Measurements from ENCODE around the gene JADE1.

The JADE1 gene

GRCh38 chr4:128907981-128908380, 98.5 kb downstream of the JADE1 start:
- no peak for DNase-seq (ENCODE audit: low spot score)
- Histone ChIP-seq H3K4me3 (ENCODE audit: low read length in 2 of 2) (no peak overlapping the region), H2BK5ac (ENCODE audit: low read length) (no peak overlapping the region), H3K9me3 (replicated peaks in 1 of 2; ENCODE audit: control insufficient read depth in 2 of 2, insufficient read depth in 1 of 2, low read depth in 1 of 2, low read length in 2 of 2) (no peaks in the 10 kb centered on the region), H2BK120ac (ENCODE audit: low read depth, low read length) (no peak overlapping the region), H3K79me1 (ENCODE audit: low read depth, low read length) (no peaks in the 10 kb centered on the region), H3K14ac (ENCODE audit: low read length) (no peak overlapping the region), H3K36me3 (replicated peaks in 1 of 2; ENCODE audit: control insufficient read depth in 2 of 2, insufficient read depth in 2 of 2, low read length in 2 of 2) (no peaks in the 10 kb centered on the region), H3K4me1 (ENCODE audit: control insufficient read depth in 2 of 2, insufficient read depth in 1 of 2, low read depth in 1 of 2, low read length in 2 of 2) (peaks cover 0 to 5% of the 10 kb centered on the region in 2 donors), H3K27me3 (ENCODE audit: control insufficient read depth in 3 of 3, insufficient read depth in 3 of 3, low read depth in 1 of 3, low read length in 3 of 3) (no peaks in the 10 kb centered on the region), H3K9ac (ENCODE audit: low read depth, low read length, poor library complexity) (no peak overlapping the region), H3K4me2 (ENCODE audit: insufficient read depth, low read length, poor library complexity, severe bottlenecking) (no peak overlapping the region), H3K4ac (ENCODE audit: low read length) (no peak overlapping the region), H4K91ac (ENCODE audit: low read depth, low read length, poor library complexity) (no peak overlapping the region), H2BK12ac (ENCODE audit: low read length) (no peak overlapping the region), H3K18ac (ENCODE audit: low read length) (no peak overlapping the region), H2AFZ (ENCODE audit: low read length) (no peak overlapping the region), H3K23ac (ENCODE audit: low read depth, low read length, poor library complexity) (no peak overlapping the region), H4K8ac (ENCODE audit: low read depth, low read length) (no peak overlapping the region), H3K27ac (replicated peaks; ENCODE audit: low read length) (no peak overlapping the region), H2BK15ac (ENCODE audit: low read length) (no peak overlapping the region), H2AK5ac (ENCODE audit: low read depth, low read length) (no peak overlapping the region)
- no CpG with 5 or more reads among the region's 2 CpGs for WGBS, 2 donors (ENCODE audit: extremely low coverage in 2 of 2, insufficient read length in 2 of 2, insufficient replicate concordance in 1 of 2)

GRCh38 chr4:128908735-128909134, 99.2 kb downstream of the JADE1 start:
- Histone ChIP-seq H2AK5ac (ENCODE audit: low read depth, low read length) (no peak overlapping the region), H3K4me1 (ENCODE audit: control insufficient read depth in 2 of 2, insufficient read depth in 1 of 2, low read depth in 1 of 2, low read length in 2 of 2) (peaks cover 0 to 8% of the 10 kb centered on the region in 2 donors), H3K18ac (ENCODE audit: low read length) (no peak overlapping the region), H3K36me3 (replicated peaks in 1 of 2; ENCODE audit: control insufficient read depth in 2 of 2, insufficient read depth in 2 of 2, low read length in 2 of 2) (no peaks in the 10 kb centered on the region), H2BK120ac (ENCODE audit: low read depth, low read length) (no peak overlapping the region), H4K91ac (ENCODE audit: low read depth, low read length, poor library complexity) (no peak overlapping the region), H2BK15ac (ENCODE audit: low read length) (no peak overlapping the region), H3K9me3 (replicated peaks in 1 of 2; ENCODE audit: control insufficient read depth in 2 of 2, insufficient read depth in 1 of 2, low read depth in 1 of 2, low read length in 2 of 2) (no peaks in the 10 kb centered on the region), H3K27ac (replicated peaks; ENCODE audit: low read length) (no peak overlapping the region), H3K9ac (ENCODE audit: low read depth, low read length, poor library complexity) (no peak overlapping the region), H3K14ac (ENCODE audit: low read length) (no peak overlapping the region), H4K8ac (ENCODE audit: low read depth, low read length) (no peak overlapping the region), H3K4me2 (ENCODE audit: insufficient read depth, low read length, poor library complexity, severe bottlenecking) (no peak overlapping the region), H3K79me1 (ENCODE audit: low read depth, low read length) (no peaks in the 10 kb centered on the region), H2BK12ac (ENCODE audit: low read length) (no peak overlapping the region), H3K23ac (ENCODE audit: low read depth, low read length, poor library complexity) (no peak overlapping the region), H3K4ac (ENCODE audit: low read length) (no peak overlapping the region), H3K27me3 (ENCODE audit: control insufficient read depth in 3 of 3, insufficient read depth in 3 of 3, low read depth in 1 of 3, low read length in 3 of 3) (no peaks in the 10 kb centered on the region), H3K4me3 (ENCODE audit: low read length in 2 of 2) (no peak overlapping the region), H2BK5ac (ENCODE audit: low read length) (no peak overlapping the region), H2AFZ (ENCODE audit: low read length) (no peak overlapping the region)
- DNase-seq (ENCODE audit: low spot score): no peak
- no CpG with 5 or more reads among the region's 5 CpGs for WGBS, 2 donors (ENCODE audit: extremely low coverage in 2 of 2, insufficient read length in 2 of 2, insufficient replicate concordance in 1 of 2)

GRCh38 chr4:128913228-128913627, 103.7 kb downstream of the JADE1 start:
- Histone ChIP-seq H2BK15ac (ENCODE audit: low read length) (no peak overlapping the region), H3K4ac (ENCODE audit: low read length) (no peak overlapping the region), H3K9ac (ENCODE audit: low read depth, low read length, poor library complexity) (no peak overlapping the region), H4K8ac (ENCODE audit: low read depth, low read length) (no peak overlapping the region), H4K91ac (ENCODE audit: low read depth, low read length, poor library complexity) (no peak overlapping the region), H3K27me3 (ENCODE audit: control insufficient read depth in 3 of 3, insufficient read depth in 3 of 3, low read depth in 1 of 3, low read length in 3 of 3) (no peaks in the 10 kb centered on the region), H2AK5ac (ENCODE audit: low read depth, low read length) (no peak overlapping the region), H3K4me3 (ENCODE audit: low read length in 2 of 2) (no peak overlapping the region), H3K36me3 (replicated peaks in 1 of 2; ENCODE audit: control insufficient read depth in 2 of 2, insufficient read depth in 2 of 2, low read length in 2 of 2) (no peaks in the 10 kb centered on the region), H2BK120ac (ENCODE audit: low read depth, low read length) (no peak overlapping the region), H2BK5ac (ENCODE audit: low read length) (no peak overlapping the region), H2BK12ac (ENCODE audit: low read length) (no peak overlapping the region), H3K4me1 (ENCODE audit: control insufficient read depth in 2 of 2, insufficient read depth in 1 of 2, low read depth in 1 of 2, low read length in 2 of 2) (peaks cover 0 to 3% of the 10 kb centered on the region in 2 donors), H3K9me3 (replicated peaks in 1 of 2; ENCODE audit: control insufficient read depth in 2 of 2, insufficient read depth in 1 of 2, low read depth in 1 of 2, low read length in 2 of 2) (no peaks in the 10 kb centered on the region), H3K27ac (replicated peaks; ENCODE audit: low read length) (no peak overlapping the region), H3K23ac (ENCODE audit: low read depth, low read length, poor library complexity) (no peak overlapping the region), H3K79me1 (ENCODE audit: low read depth, low read length) (no peaks in the 10 kb centered on the region), H2AFZ (ENCODE audit: low read length) (no peak overlapping the region), H3K14ac (ENCODE audit: low read length) (no peak overlapping the region), H3K4me2 (ENCODE audit: insufficient read depth, low read length, poor library complexity, severe bottlenecking) (no peak overlapping the region), H3K18ac (ENCODE audit: low read length) (no peak overlapping the region)
- no CpG with 5 or more reads among the region's 1 CpG for WGBS, 2 donors (ENCODE audit: extremely low coverage in 2 of 2, insufficient read length in 2 of 2, insufficient replicate concordance in 1 of 2)
- DNase-seq (ENCODE audit: low spot score): no peak

- no peak for DNase-seq (ENCODE audit: low spot score)
- H3K36me3 ChIP-seq (replicated peaks in 1 of 2; ENCODE audit: control insufficient read depth in 2 of 2, insufficient read depth in 2 of 2, low read length in 2 of 2): no peaks in the 10 kb centered on the region
- no peaks in the 10 kb centered on the region for H3K9me3 ChIP-seq (replicated peaks in 1 of 2; ENCODE audit: control insufficient read depth in 2 of 2, insufficient read depth in 1 of 2, low read depth in 1 of 2, low read length in 2 of 2)
- H3K27me3 ChIP-seq (ENCODE audit: control insufficient read depth in 3 of 3, insufficient read depth in 3 of 3, low read depth in 1 of 3, low read length in 3 of 3): no peaks in the 10 kb centered on the region
- no peak overlapping the region for H3K27ac ChIP-seq (replicated peaks; ENCODE audit: low read length)
- no peak overlapping the region for H4K91ac ChIP-seq (ENCODE audit: low read depth, low read length, poor library complexity)
- H3K79me1 ChIP-seq (ENCODE audit: low read depth, low read length): no peaks in the 10 kb centered on the region
- no peak overlapping the region for H3K4ac ChIP-seq (ENCODE audit: low read length)
- no peak overlapping the region for H2BK12ac ChIP-seq (ENCODE audit: low read length)
- no peak overlapping the region for H2BK15ac ChIP-seq (ENCODE audit: low read length)
- no peak overlapping the region for H3K9ac ChIP-seq (ENCODE audit: low read depth, low read length, poor library complexity)
- no peak overlapping the region for H3K14ac ChIP-seq (ENCODE audit: low read length)
- H3K23ac ChIP-seq (ENCODE audit: low read depth, low read length, poor library complexity): no peak overlapping the region
- no peak overlapping the region for H2AK5ac ChIP-seq (ENCODE audit: low read depth, low read length)
- H3K4me2 ChIP-seq (ENCODE audit: insufficient read depth, low read length, poor library complexity, severe bottlenecking): no peak overlapping the region
- no peak overlapping the region for H2AFZ ChIP-seq (ENCODE audit: low read length)
- no peak overlapping the region for H2BK120ac ChIP-seq (ENCODE audit: low read depth, low read length)
- no peak overlapping the region for H2BK5ac ChIP-seq (ENCODE audit: low read length)
- no peak overlapping the region for H3K4me3 ChIP-seq (ENCODE audit: low read length in 2 of 2)
- H3K18ac ChIP-seq (ENCODE audit: low read length): no peak overlapping the region
- no peak overlapping the region for H4K8ac ChIP-seq (ENCODE audit: low read depth, low read length)
- H3K4me1 ChIP-seq (ENCODE audit: control insufficient read depth in 2 of 2, insufficient read depth in 1 of 2, low read depth in 1 of 2, low read length in 2 of 2): peaks cover 0 to 3% of the 10 kb centered on the region in 2 donors
These were observed 106.0 kb downstream of the JADE1 start for GRCh38 chr4:128915544-128915943.

All from neuronal stem cell (in vitro differentiated cells).